GM18526 (cell line): ENCODE results near the gene ERG28.
A peak's percentile ranks its signal among the peaks of the same experiment; 100 is the strongest.

ENCODE experiments used
- POLR2A ChIP-seq: IDR thresholded peaks from 3 replicates; pipeline ENCODE4 v1.6.1; 2011; ENCODE audit not compliant: insufficient read length; ENCODE audit errors: extremely low read depth

ERG28 gene

GRCh38 chr14:75667099-75667765 lies 6.6 kb upstream of the ERG28 start:
- TF ChIP-seq POLR2A: no peak

GRCh38 chr14:75662966-75663365 lies 2.3 kb upstream of the ERG28 start:
- TF ChIP-seq POLR2A: no peak

- TF ChIP-seq POLR2A: peak; percentile 0
Observed at GRCh38 chr14:75661499-75661814, 781 bp upstream of the ERG28 start.

GRCh38 chr14:75660238-75660629 lies 442 bp downstream of the ERG28 start:
- no peak for TF ChIP-seq POLR2A

GRCh38 chr14:75658957-75659356 lies 1.7 kb downstream of the ERG28 start:
- TF ChIP-seq POLR2A: no peak

GRCh38 chr14:75657331-75657730 lies 3.3 kb downstream of the ERG28 start:
- no peak for TF ChIP-seq POLR2A

GRCh38 chr14:75655235-75655634 lies 5.4 kb downstream of the ERG28 start:
- TF ChIP-seq POLR2A: no peak

- no peak for TF ChIP-seq POLR2A
Observed at GRCh38 chr14:75654127-75654732, 6.4 kb downstream of the ERG28 start.

- no peak for TF ChIP-seq POLR2A
Observed at GRCh38 chr14:75653563-75653962, 7.1 kb downstream of the ERG28 start.

GRCh38 chr14:75650253-75651058 lies 10.2 kb downstream of the ERG28 start:
- no peak for TF ChIP-seq POLR2A

GRCh38 chr14:75649773-75650172 lies 10.9 kb downstream of the ERG28 start:
- TF ChIP-seq POLR2A: no peak

- TF ChIP-seq POLR2A: no peak
Observed at GRCh38 chr14:75649337-75649736, 11.3 kb downstream of the ERG28 start.

GRCh38 chr14:75648066-75648838 lies 12.4 kb downstream of the ERG28 start:
- TF ChIP-seq POLR2A: no peak

GRCh38 chr14:75647640-75648039 lies 13.0 kb downstream of the ERG28 start:
- no peak for TF ChIP-seq POLR2A

- no peak for TF ChIP-seq POLR2A
Observed at GRCh38 chr14:75646762-75647161, 13.9 kb downstream of the ERG28 start.

- no peak for TF ChIP-seq POLR2A
Observed at GRCh38 chr14:75645056-75645455, 15.6 kb downstream of the ERG28 start.
